ENCODE measurements around the gene ZNF518B. TPM values are rescaled to one million over a fixed set of nuclear protein-coding genes. Genes with fewer than 3 reads are reported as not detected.

ZNF518B gene
- total RNA-seq, 1 donor from 2014 or later, result 30.5 TPM

DNA sequence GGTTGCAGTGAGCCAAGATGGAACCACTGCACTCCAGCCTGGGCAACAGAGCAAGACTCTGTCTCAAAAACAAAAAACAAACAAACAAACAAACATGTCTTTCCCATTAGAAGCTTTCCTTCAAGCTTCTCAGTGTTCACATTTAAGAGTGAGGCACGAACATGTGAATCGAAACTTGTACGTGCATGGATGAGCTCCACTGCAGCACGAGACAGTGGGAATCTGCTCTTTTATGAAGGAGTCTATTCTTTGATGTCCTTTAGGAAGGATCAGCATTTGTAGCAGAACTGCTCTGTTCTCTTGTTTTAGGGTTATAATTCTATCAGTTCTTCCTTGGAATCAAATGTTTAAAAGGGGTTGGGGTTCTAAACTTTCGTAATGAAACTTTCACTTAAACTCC, 23.4 kb upstream of the ZNF518B start:
- Histone ChIP-seq H3K36me3 (ENCODE audit: control insufficient read depth, insufficient read depth, low read length) (no peaks in the 10 kb centered on the region), H3K4me3 (ENCODE audit: low read depth, low read length) (no peak overlapping the region), H3K27me3 (ENCODE audit: control insufficient read depth, insufficient read depth, low read length) (no peaks in the 10 kb centered on the region)
- TF ChIP-seq, protein P1, sequence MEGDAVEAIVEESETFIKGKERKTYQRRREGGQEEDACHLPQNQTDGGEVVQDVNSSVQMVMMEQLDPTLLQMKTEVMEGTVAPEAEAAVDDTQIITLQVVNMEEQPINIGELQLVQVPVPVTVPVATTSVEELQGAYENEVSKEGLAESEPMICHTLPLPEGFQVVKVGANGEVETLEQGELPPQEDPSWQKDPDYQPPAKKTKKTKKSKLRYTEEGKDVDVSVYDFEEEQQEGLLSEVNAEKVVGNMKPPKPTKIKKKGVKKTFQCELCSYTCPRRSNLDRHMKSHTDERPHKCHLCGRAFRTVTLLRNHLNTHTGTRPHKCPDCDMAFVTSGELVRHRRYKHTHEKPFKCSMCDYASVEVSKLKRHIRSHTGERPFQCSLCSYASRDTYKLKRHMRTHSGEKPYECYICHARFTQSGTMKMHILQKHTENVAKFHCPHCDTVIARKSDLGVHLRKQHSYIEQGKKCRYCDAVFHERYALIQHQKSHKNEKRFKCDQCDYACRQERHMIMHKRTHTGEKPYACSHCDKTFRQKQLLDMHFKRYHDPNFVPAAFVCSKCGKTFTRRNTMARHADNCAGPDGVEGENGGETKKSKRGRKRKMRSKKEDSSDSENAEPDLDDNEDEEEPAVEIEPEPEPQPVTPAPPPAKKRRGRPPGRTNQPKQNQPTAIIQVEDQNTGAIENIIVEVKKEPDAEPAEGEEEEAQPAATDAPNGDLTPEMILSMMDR (IDR thresholded peaks at IDR 0.05; ENCODE audit: insufficient read depth, low read length, severe bottlenecking), result no peak
- FAIRE-seq (no peak), DNase-seq (ENCODE audit: low read depth) (no peak)

GRCh38 chr4:10478621-10479020, 21.4 kb upstream of the ZNF518B start:
- no peak for DNase-seq (ENCODE audit: low read depth)
- TF ChIP-seq, protein P1 (IDR thresholded peaks at IDR 0.05; ENCODE audit: insufficient read depth, low read length, severe bottlenecking), result no peak
- no peak overlapping the region for H3K4me3 ChIP-seq (ENCODE audit: low read depth, low read length)
- H3K27me3 ChIP-seq (ENCODE audit: control insufficient read depth, insufficient read depth, low read length), result no peaks in the 10 kb centered on the region
- no peak for FAIRE-seq
- H3K36me3 ChIP-seq (ENCODE audit: control insufficient read depth, insufficient read depth, low read length), result no peaks in the 10 kb centered on the region

- TF ChIP-seq, protein P1 (IDR thresholded peaks at IDR 0.05; ENCODE audit: insufficient read depth, low read length, severe bottlenecking), result no peak
- FAIRE-seq (no peak), DNase-seq (ENCODE audit: low read depth) (no peak)
- no peaks in the 10 kb centered on the region for H3K27me3 ChIP-seq (ENCODE audit: control insufficient read depth, insufficient read depth, low read length)
- H3K36me3 ChIP-seq (ENCODE audit: control insufficient read depth, insufficient read depth, low read length), result no peaks in the 10 kb centered on the region
- no peak overlapping the region for H3K4me3 ChIP-seq (ENCODE audit: low read depth, low read length)
Observed at GRCh38 chr4:10470505-10470904, 13.3 kb upstream of the ZNF518B start.

GRCh38 chr4:10466161-10466560, 8.9 kb upstream of the ZNF518B start:
- FAIRE-seq (no peak), DNase-seq (ENCODE audit: low read depth) (no peak)
- no peak overlapping the region for H3K4me3 ChIP-seq (ENCODE audit: low read depth, low read length)
- TF ChIP-seq, protein P1 (IDR thresholded peaks at IDR 0.05; ENCODE audit: insufficient read depth, low read length, severe bottlenecking), result no peak
- H3K27me3 ChIP-seq (ENCODE audit: control insufficient read depth, insufficient read depth, low read length), result peaks cover 8% of the 10 kb centered on the region
- H3K36me3 ChIP-seq (ENCODE audit: control insufficient read depth, insufficient read depth, low read length), result no peaks in the 10 kb centered on the region

DNA sequence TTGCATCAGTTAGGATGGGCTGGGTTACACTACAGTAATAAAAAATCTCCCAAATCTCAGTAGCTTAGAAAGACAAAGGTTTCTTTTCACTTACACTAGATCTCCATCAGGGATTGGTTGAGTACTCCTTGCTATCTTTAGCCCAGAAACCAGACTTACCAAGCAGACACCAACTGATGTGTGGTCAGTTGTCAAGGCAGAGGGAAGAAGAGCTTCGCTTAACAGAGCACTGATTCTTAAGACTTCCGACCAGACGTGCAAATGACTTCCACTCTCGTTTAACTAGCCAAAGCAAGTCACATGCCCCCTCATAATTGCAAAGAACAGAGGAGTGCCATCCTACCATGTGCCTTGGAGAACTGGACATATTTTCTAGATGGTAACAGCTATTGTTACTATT, 5.7 kb upstream of the ZNF518B start:
- DNase-seq (ENCODE audit: low read depth) (no peak), FAIRE-seq (no peak)
- H3K36me3 ChIP-seq (ENCODE audit: control insufficient read depth, insufficient read depth, low read length), result no peaks in the 10 kb centered on the region
- H3K4me3 ChIP-seq (ENCODE audit: low read depth, low read length), result no peak overlapping the region
- TF ChIP-seq, protein P1 (IDR thresholded peaks at IDR 0.05; ENCODE audit: insufficient read depth, low read length, severe bottlenecking), result no peak
- H3K27me3 ChIP-seq (ENCODE audit: control insufficient read depth, insufficient read depth, low read length), result peaks cover 8% of the 10 kb centered on the region

- DNase-seq (ENCODE audit: low read depth), result no peak
Observed at GRCh38 chr4:10461850-10462400, 4.7 kb upstream of the ZNF518B start.

More at GRCh38 chr4:10461850-10462400, 4.7 kb upstream of the ZNF518B start:
- no peak for FAIRE-seq
- TF ChIP-seq, protein P1 (IDR thresholded peaks at IDR 0.05; ENCODE audit: insufficient read depth, low read length, severe bottlenecking), result no peak
- Histone ChIP-seq H3K4me3 (ENCODE audit: low read depth, low read length) (no peak overlapping the region), H3K27me3 (ENCODE audit: control insufficient read depth, insufficient read depth, low read length) (peaks cover 8% of the 10 kb centered on the region), H3K36me3 (ENCODE audit: control insufficient read depth, insufficient read depth, low read length) (no peaks in the 10 kb centered on the region)

Data from bronchial epithelial cell (primary cell).